ENCODE measurements around the gene IVNS1ABP. TPM values are rescaled to one million over a fixed set of nuclear protein-coding genes. Genes with fewer than 3 reads are reported as not detected.

IVNS1ABP gene
- total and polyA plus RNA-seq, 10 of the 15 experiments (the other 5 are each of a cell fraction or from before 2014, with no cell fraction given): 19.2 to 154 (median 43.9) TPM

Small RNAs within 50 kb of the gene (small RNA-seq; reads per million reads assigned to genes)
- gene RF00019: not detected

Other genes starting within 250 kb of the IVNS1ABP start
- gene TRMT1L, start 160.3 kb downstream of the IVNS1ABP start, total RNA-seq (2014; rRNA removed): 11.6 and 13.6 TPM in 2 replicates
- 16.2 and 16.8 TPM in 2 replicates for gene TRMT1L, start 160.3 kb downstream of the IVNS1ABP start, total RNA-seq (2014; rRNA removed; fragmentation: Illumina TruSeq; extraction: Trizol)
- 17.7 and 18.2 TPM in 2 replicates for gene TRMT1L, start 160.3 kb downstream of the IVNS1ABP start, total RNA-seq (2021)
- 35.2 and 46.9 TPM in 2 replicates for gene TRMT1L, start 160.3 kb downstream of the IVNS1ABP start, polyA plus RNA-seq (2011; rRNA removed)
- 22.5 and 27.2 TPM in 2 replicates for gene TRMT1L, start 160.3 kb downstream of the IVNS1ABP start, polyA plus RNA-seq (2014; fragmentation: Illumina TruSeq; extraction: Trizol)
- gene TRMT1L, start 160.3 kb downstream of the IVNS1ABP start, polyA plus RNA-seq (2014; fragmentation: Nextera tagmentation; extraction: Ambion mirVana): 1 to 10 TPM; 3.5 to 4.1 TPM
- gene TRMT1L, start 160.3 kb downstream of the IVNS1ABP start, polyA plus RNA-seq (2014; rRNA removed): 11.2 and 12.3 TPM in 2 replicates
- gene TRMT1L, start 160.3 kb downstream of the IVNS1ABP start, polyA plus RNA-seq (2016; fragmentation: Nextera tagmentation; extraction: Ambion mirVana): 10 to 100 TPM; 21.5 to 22.2 TPM
- gene SWT1, start 160.1 kb downstream of the IVNS1ABP start, total RNA-seq (2014; rRNA removed): 2.5 and 2.9 TPM in 2 replicates
- 3.8 and 4.0 TPM in 2 replicates for gene SWT1, start 160.1 kb downstream of the IVNS1ABP start, total RNA-seq (2014; rRNA removed; fragmentation: Illumina TruSeq; extraction: Trizol)
- 2.9 and 4.2 TPM in 2 replicates for gene SWT1, start 160.1 kb downstream of the IVNS1ABP start, total RNA-seq (2021)
- 4.0 and 6.6 TPM in 2 replicates for gene SWT1, start 160.1 kb downstream of the IVNS1ABP start, polyA plus RNA-seq (2011; rRNA removed)
- 3.2 and 4.4 TPM in 2 replicates for gene SWT1, start 160.1 kb downstream of the IVNS1ABP start, polyA plus RNA-seq (2014; fragmentation: Illumina TruSeq; extraction: Trizol)
- 1 to 10 TPM; 1.0 to 1.4 TPM for gene SWT1, start 160.1 kb downstream of the IVNS1ABP start, polyA plus RNA-seq (2014; fragmentation: Nextera tagmentation; extraction: Ambion mirVana)
- gene SWT1, start 160.1 kb downstream of the IVNS1ABP start, polyA plus RNA-seq (2014; rRNA removed): 1.3 and 1.7 TPM in 2 replicates
- 1 to 10 TPM; 1.9 to 2.8 TPM for gene SWT1, start 160.1 kb downstream of the IVNS1ABP start, polyA plus RNA-seq (2016; fragmentation: Nextera tagmentation; extraction: Ambion mirVana)

Measured in GM12878 (cell line).